Measurements from ENCODE around the gene PRKCD. TPM values are rescaled to one million over a fixed set of nuclear protein-coding genes. Genes with fewer than 3 reads are reported as not detected.

PRKCD gene
- total and polyA plus RNA-seq, 2 of the 4 experiments (the other 2 are of a cell fraction) = 4.3 to 19.0 TPM

GRCh38 chr3:53114011-53114400 lies 47.0 kb upstream of the PRKCD start:
- H2AFZ ChIP-seq (replicated peaks; ENCODE audit: low read length, poor library complexity) = peak overlapping the region; percentile 75
- H2BK120ac ChIP-seq (ENCODE audit: low read depth, low read length) = no peak overlapping the region
- H3K9me3 ChIP-seq (ENCODE audit: control insufficient read depth, insufficient read depth, low read length) = no peaks in the 10 kb centered on the region
- peak overlapping the region; percentile 44; the same call in 1 of the 2 replicates for H3K4ac ChIP-seq (ENCODE audit: low read depth, low read length)
- no peak overlapping the region for H3K18ac ChIP-seq (ENCODE audit: low read depth, low read length)
- 0 out of 2 replicates have a peak overlapping the region, but pooled peaks have one; percentile 45 for H3K14ac ChIP-seq (replicated peaks; ENCODE audit: low read depth, low read length)
- dilution Hi-C loops (cut with HindIII; ENCODE audit: low sequenced_read_pairs, unreplicated experiment) = no loop called here
- H2AK5ac ChIP-seq (ENCODE audit: low read depth, low read length) = no peak overlapping the region; the same call in 1 of the 2 replicates
- H3K27ac ChIP-seq (ENCODE audit: insufficient read depth, low read length) = peak overlapping the region; percentile 8; the same call in 1 of the 2 replicates
- peak overlapping the region; percentile 82 for H2AK9ac ChIP-seq (replicated peaks; ENCODE audit: low read depth, low read length, poor library complexity)
- BruUV-seq (replicated peaks) = no TSS peak
- ATAC-seq (ENCODE audit: low read depth) (peak; percentile 90), DNase-seq (peak; percentile 78)
- H3K4me1 ChIP-seq (ENCODE audit: control insufficient read depth, insufficient read depth, low read length) = peaks cover 12% of the 10 kb centered on the region
- in situ Hi-C loops (cut with MboI; ENCODE audit: low sequenced_read_pairs) = loop anchor here (25.0 kb wide), 1 partner anchor 598 kb away; no protein-coding TSS in a partner anchor
- CTCF ChIA-PET = interaction anchor here (0.6 to 2.0 kb wide), 12 partner anchors 9 to 372 kb away, joined by 3 to 6 read pairs (median 3); no protein-coding TSS in a partner anchor
- H2BK5ac ChIP-seq (ENCODE audit: low read depth, low read length, poor library complexity, severe bottlenecking) = peak overlapping the region; percentile 33
- H3K27me3 ChIP-seq (ENCODE audit: control insufficient read depth, insufficient read depth, low read length) = no peaks in the 10 kb centered on the region
- no peak overlapping the region for H3K4me3 ChIP-seq (ENCODE audit: insufficient read depth, low read depth, low read length)
- H4K5ac ChIP-seq (ENCODE audit: low read depth, low read length) = no peak overlapping the region
- H4K20me1 ChIP-seq (ENCODE audit: insufficient read depth, low read length) = no peaks in the 10 kb centered on the region
- H3K23ac ChIP-seq (ENCODE audit: low read depth, low read length) = no peak overlapping the region
- H3K36me3 ChIP-seq (ENCODE audit: control insufficient read depth, insufficient read depth, low read length) = peaks cover 26% of the 10 kb centered on the region
- intact Hi-C loops (cut with micrococcal nuclease) = loop anchor here (1.0 to 5.0 kb wide), 3 partner anchors 82 to 598 kb away; no protein-coding TSS in a partner anchor
- WGBS, 2 experiments (ENCODE audit: extremely low coverage in 2 of 2, insufficient read length in 1 of 2) = 0% methylated on average over 2 of the region's 5 CpGs; no CpG with 5 or more reads in 1 of the 2 experiments
- TF ChIP-seq RCOR1 (IDR thresholded peaks at IDR 0.05; ENCODE audit: insufficient replicate concordance, low read length) (no peak), BHLHE40 (IDR thresholded peaks at IDR 0.05; ENCODE audit: low read depth, low read length) (no peak), MAZ (IDR thresholded peaks at IDR 0.05; ENCODE audit: borderline replicate concordance, low read depth, low read length) (no peak), MAFK (IDR thresholded peaks at IDR 0.05; ENCODE audit: low read depth, low read length) (no peak), SMC3 (IDR thresholded peaks at IDR 0.05; ENCODE audit: low read depth, low read length) (peak; percentile 61), NFE2L2 (IDR thresholded peaks at IDR 0.05; ENCODE audit: low read depth, low read length) (no peak), RFX5 (IDR thresholded peaks at IDR 0.05; ENCODE audit: low read depth, low read length) (no peak), FOS (IDR thresholded peaks at IDR 0.05; ENCODE audit: low read depth, low read length) (no peak), RAD21 (IDR thresholded peaks at IDR 0.05; ENCODE audit: low read length) (peak; percentile 92), CEBPB (IDR thresholded peaks at IDR 0.05; ENCODE audit: low read depth, low read length) (no peak), CHD1 (IDR thresholded peaks at IDR 0.05; ENCODE audit: low read depth, low read length) (no peak; the same call in 1 of the 2 replicates), POLR2A (IDR thresholded peaks at IDR 0.05; ENCODE audit: low read depth, low read length) (no peak), MXI1 (IDR thresholded peaks at IDR 0.05; ENCODE audit: borderline replicate concordance, low read depth, low read length) (no peak), ELK1 (IDR thresholded peaks at IDR 0.05; ENCODE audit: borderline replicate concordance, low read depth, low read length) (no peak)
- TF ChIP-seq, protein P1, sequence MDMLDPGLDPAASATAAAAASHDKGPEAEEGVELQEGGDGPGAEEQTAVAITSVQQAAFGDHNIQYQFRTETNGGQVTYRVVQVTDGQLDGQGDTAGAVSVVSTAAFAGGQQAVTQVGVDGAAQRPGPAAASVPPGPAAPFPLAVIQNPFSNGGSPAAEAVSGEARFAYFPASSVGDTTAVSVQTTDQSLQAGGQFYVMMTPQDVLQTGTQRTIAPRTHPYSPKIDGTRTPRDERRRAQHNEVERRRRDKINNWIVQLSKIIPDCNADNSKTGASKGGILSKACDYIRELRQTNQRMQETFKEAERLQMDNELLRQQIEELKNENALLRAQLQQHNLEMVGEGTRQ (IDR thresholded peaks at IDR 0.05; ENCODE audit: low read depth, low read length) = no peak
- TF ChIP-seq, protein P2, sequence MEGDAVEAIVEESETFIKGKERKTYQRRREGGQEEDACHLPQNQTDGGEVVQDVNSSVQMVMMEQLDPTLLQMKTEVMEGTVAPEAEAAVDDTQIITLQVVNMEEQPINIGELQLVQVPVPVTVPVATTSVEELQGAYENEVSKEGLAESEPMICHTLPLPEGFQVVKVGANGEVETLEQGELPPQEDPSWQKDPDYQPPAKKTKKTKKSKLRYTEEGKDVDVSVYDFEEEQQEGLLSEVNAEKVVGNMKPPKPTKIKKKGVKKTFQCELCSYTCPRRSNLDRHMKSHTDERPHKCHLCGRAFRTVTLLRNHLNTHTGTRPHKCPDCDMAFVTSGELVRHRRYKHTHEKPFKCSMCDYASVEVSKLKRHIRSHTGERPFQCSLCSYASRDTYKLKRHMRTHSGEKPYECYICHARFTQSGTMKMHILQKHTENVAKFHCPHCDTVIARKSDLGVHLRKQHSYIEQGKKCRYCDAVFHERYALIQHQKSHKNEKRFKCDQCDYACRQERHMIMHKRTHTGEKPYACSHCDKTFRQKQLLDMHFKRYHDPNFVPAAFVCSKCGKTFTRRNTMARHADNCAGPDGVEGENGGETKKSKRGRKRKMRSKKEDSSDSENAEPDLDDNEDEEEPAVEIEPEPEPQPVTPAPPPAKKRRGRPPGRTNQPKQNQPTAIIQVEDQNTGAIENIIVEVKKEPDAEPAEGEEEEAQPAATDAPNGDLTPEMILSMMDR (conservative IDR thresholded peaks at IDR 0.05; ENCODE audit: low read depth, low read length) = peak; percentile 92
- no peak overlapping the region for H3K56ac ChIP-seq (ENCODE audit: extremely low read depth, insufficient read depth, low read length)
- H3K9ac ChIP-seq (ENCODE audit: low read depth, low read length) = 0 out of 2 replicates have a peak overlapping the region, but pooled peaks have one; percentile 20
- H2BK20ac ChIP-seq (ENCODE audit: low read depth, low read length) = no peak overlapping the region
- POLR2A ChIA-PET (ENCODE audit: unreplicated experiment) = no interaction called here
- no peak overlapping the region; the same call in 1 of the 2 replicates for H3K4me2 ChIP-seq (ENCODE audit: low read depth, low read length)
- peaks cover 8% of the 10 kb centered on the region for H3K9me1 ChIP-seq (ENCODE audit: insufficient read depth, low read length)
- H4K91ac ChIP-seq (ENCODE audit: insufficient read depth, low read depth, low read length) = no peak overlapping the region
- peaks cover 0 to 3% of the 10 kb centered on the region in 2 experiments; a peak in 1 of 4 replicates for H3K79me1 ChIP-seq (ENCODE audit: low read depth in 1 of 2, low read length in 2 of 2)
- H2BK15ac ChIP-seq (ENCODE audit: low read depth, low read length) = no peak overlapping the region
- peak overlapping the region in 1 of 2 experiments; percentile 78; a peak in 2 of 4 replicates for H4K8ac ChIP-seq (ENCODE audit: low read depth in 2 of 2, low read length in 2 of 2)

All from IMR-90 (cell line).